Testis (tissue), 3 donors: ENCODE data around the gene PRIMPOL. TPM values are rescaled to one million over a fixed set of nuclear protein-coding genes. Genes with fewer than 3 reads are reported as not detected.

ENCODE experiments used
- DNase-seq: peaks from one replicate; pipeline ENCODE4 v3.0.0-alpha.2; 2019
- H3K27ac ChIP-seq, 2 donors: fragments of 200-600 bp; sonication (generic); one replicate each; pipeline ENCODE4 v1.5.1; 2019
- H3K27me3 ChIP-seq: fragments of 200-600 bp; sonication (generic); one replicate; pipeline ENCODE4 v1.5.1; 2019
- H3K36me3 ChIP-seq: fragments of 200-600 bp; sonication (generic); one replicate; pipeline ENCODE4 v1.5.1; 2017; ENCODE audit warnings: low read depth; ENCODE audit errors: missing control alignments
- H3K4me1 ChIP-seq: fragments of 200-600 bp; sonication (generic); one replicate; pipeline ENCODE4 v1.5.1; 2019
- H3K4me3 ChIP-seq, 2 donors: fragments of 200-600 bp; sonication (generic); one replicate each; pipeline ENCODE4 v1.5.1; 2017 to 2019
- H3K9me3 ChIP-seq: fragments of 200-600 bp; sonication (generic); one replicate; pipeline ENCODE4 v1.5.1; 2017
- CTCF ChIP-seq, 3 experiments: fragments of 450-650 bp in 2 of 3; fragments of 200-600 bp in 1 of 3; sonication (generic) in 1 of 3; IDR thresholded peaks; one replicate each; pipeline ENCODE4 v1.5.1; 2016 to 2019; ENCODE audit warnings: antibody characterized with exemption in 3 of 3, mild to moderate bottlenecking in 2 of 3, moderate library complexity in 1 of 3
- POLR2A ChIP-seq: fragments of 450-650 bp; IDR thresholded peaks from one replicate; pipeline ENCODE4 v1.6.1; 2017; ENCODE audit warnings: antibody characterized with exemption, mild to moderate bottlenecking, moderate library complexity
- WGBS, 2 donors: methylation state at CpG; one replicate each; pipeline ENCODE4 v1.1.5; 2018; 5-methylcytosine and 5-hydroxymethylcytosine counted together
- intact Hi-C: fragments of 100-400 bp; cut with DNase I; formaldehyde crosslinking; loops from one replicate; pipeline ENCODE4 v1.15.1; 2023; ENCODE audit warnings: low total_unique reads
- polyA plus RNA-seq: library from polyadenylated mRNA; stranded (reverse); fragments of 350-450 nt; fragmentation: Illumina TruSeq; extraction: RNeasy Lipid Tissue Mini Kit (QIAGEN cat#74804); gene quantifications from one replicate; pipeline ENCODE4 v1.2.3, GENCODE V29; 2014; ENCODE audit warnings: low read depth, low replicate concordance; ENCODE audit not compliant: insufficient read depth
- total RNA-seq, 2 donors: library from RNA; depleted of rRNA; stranded (reverse); fragments of >200 nt; gene quantifications; one replicate each; pipeline ENCODE4 v1.2.3, GENCODE V29; 2016

The PRIMPOL gene
- total and polyA plus RNA-seq, 3 donors from 2014 or later = 16.3 to 18.8 (median 17.6) TPM

DNA sequence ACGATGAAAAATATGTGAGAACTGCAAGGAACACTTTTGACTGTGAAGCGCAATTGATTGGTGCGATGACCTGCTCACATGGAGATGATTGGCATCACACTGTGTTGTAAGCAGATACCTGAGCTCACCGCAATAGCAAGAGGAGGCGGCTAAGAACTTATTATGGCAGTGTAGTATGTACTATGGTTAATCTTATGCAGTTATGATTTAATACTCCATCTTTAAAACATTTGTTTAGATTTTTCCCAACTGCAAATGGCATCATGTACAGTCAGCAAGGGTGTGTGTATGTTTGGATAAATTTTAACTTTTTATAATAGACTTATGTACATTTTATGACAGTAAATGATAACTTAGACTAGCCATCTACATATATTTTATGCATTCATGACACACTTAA lies 25.5 kb downstream of the PRIMPOL start:
- no peak for DNase-seq
- H3K9me3 ChIP-seq = no peaks in the 10 kb centered on the region
- no peaks in the 10 kb centered on the region for H3K4me1 ChIP-seq
- H3K36me3 ChIP-seq = no peaks in the 10 kb centered on the region
- TF ChIP-seq CTCF (IDR thresholded peaks at IDR 0.05) (no peak), POLR2A (no peak)
- H3K4me3 ChIP-seq = no peak overlapping the region
- 93 to 95% methylated on average over 5 of the region's 5 CpGs for WGBS, 2 donors
- H3K27me3 ChIP-seq = no peaks in the 10 kb centered on the region
- no peak overlapping the region for H3K27ac ChIP-seq
- intact Hi-C loops = no loop called here

- Histone ChIP-seq H3K27ac (no peak overlapping the region), H3K4me1 (no peaks in the 10 kb centered on the region), H3K4me3 (no peak overlapping the region), H3K9me3 (no peaks in the 10 kb centered on the region), H3K27me3 (no peaks in the 10 kb centered on the region), H3K36me3 (no peaks in the 10 kb centered on the region)
- intact Hi-C loops = no loop called here
- DNase-seq = no peak
- 83 to 91% methylated on average over 3 of the region's 3 CpGs for WGBS, 2 donors
- no peak for TF ChIP-seq POLR2A
- TF ChIP-seq CTCF (IDR thresholded peaks at IDR 0.05) = no peak
These were observed 26.4 kb downstream of the PRIMPOL start for GRCh38 chr4:184675821-184676492.

- H3K4me1 ChIP-seq = no peaks in the 10 kb centered on the region
- TF ChIP-seq CTCF (IDR thresholded peaks at IDR 0.05) = no peak
- no peak for TF ChIP-seq POLR2A
These were observed 31.2 kb downstream of the PRIMPOL start for GRCh38 chr4:184680698-184681097.

GRCh38 chr4:184681916-184682315 lies 32.4 kb downstream of the PRIMPOL start:
- H3K9me3 ChIP-seq = no peaks in the 10 kb centered on the region
- TF ChIP-seq POLR2A = no peak
- no peak for TF ChIP-seq CTCF (IDR thresholded peaks at IDR 0.05)
- no peaks in the 10 kb centered on the region for H3K27me3 ChIP-seq
- H3K4me3 ChIP-seq = no peak overlapping the region
- DNase-seq = no peak
- no peak overlapping the region for H3K27ac ChIP-seq
- H3K4me1 ChIP-seq = no peaks in the 10 kb centered on the region
- 96 to 100% methylated on average over 1 of the region's 1 CpG for WGBS, 2 donors
- intact Hi-C loops = no loop called here
- no peaks in the 10 kb centered on the region for H3K36me3 ChIP-seq

More at GRCh38 chr4:184680698-184681097, 31.2 kb downstream of the PRIMPOL start:
- DNase-seq = no peak
- Histone ChIP-seq H3K9me3 (no peaks in the 10 kb centered on the region), H3K4me3 (no peak overlapping the region), H3K27me3 (no peaks in the 10 kb centered on the region), H3K36me3 (no peaks in the 10 kb centered on the region), H3K27ac (no peak overlapping the region)
- 68 to 71% methylated on average over 9 of the region's 9 CpGs for WGBS, 2 donors
- intact Hi-C loops = no loop called here
